ENCODE data around the gene HES6. TPM values are rescaled to one million over a fixed set of nuclear protein-coding genes. Genes with fewer than 3 reads are reported as not detected.
A peak's percentile ranks its signal among the peaks of the same experiment; 100 is the strongest.

Gene HES6
- total RNA-seq, 2 donors from 2014 or later, result 55.6 to 79.5 TPM

GRCh38 chr2:238228700-238229099 lies 11.1 kb downstream of the HES6 start:
- TF ChIP-seq, protein P1, sequence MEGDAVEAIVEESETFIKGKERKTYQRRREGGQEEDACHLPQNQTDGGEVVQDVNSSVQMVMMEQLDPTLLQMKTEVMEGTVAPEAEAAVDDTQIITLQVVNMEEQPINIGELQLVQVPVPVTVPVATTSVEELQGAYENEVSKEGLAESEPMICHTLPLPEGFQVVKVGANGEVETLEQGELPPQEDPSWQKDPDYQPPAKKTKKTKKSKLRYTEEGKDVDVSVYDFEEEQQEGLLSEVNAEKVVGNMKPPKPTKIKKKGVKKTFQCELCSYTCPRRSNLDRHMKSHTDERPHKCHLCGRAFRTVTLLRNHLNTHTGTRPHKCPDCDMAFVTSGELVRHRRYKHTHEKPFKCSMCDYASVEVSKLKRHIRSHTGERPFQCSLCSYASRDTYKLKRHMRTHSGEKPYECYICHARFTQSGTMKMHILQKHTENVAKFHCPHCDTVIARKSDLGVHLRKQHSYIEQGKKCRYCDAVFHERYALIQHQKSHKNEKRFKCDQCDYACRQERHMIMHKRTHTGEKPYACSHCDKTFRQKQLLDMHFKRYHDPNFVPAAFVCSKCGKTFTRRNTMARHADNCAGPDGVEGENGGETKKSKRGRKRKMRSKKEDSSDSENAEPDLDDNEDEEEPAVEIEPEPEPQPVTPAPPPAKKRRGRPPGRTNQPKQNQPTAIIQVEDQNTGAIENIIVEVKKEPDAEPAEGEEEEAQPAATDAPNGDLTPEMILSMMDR (IDR thresholded peaks at IDR 0.05), result no peak
- no peak for DNase-seq
- Histone ChIP-seq H3K27me3 (no peaks in the 10 kb centered on the region), H3K36me3 (no peaks in the 10 kb centered on the region), H3K4me3 (no peak overlapping the region), H3K9me3 (no peaks in the 10 kb centered on the region), H3K27ac (no peak overlapping the region), H3K9ac (ENCODE audit: low read depth in 2 of 2, low read length in 2 of 2) (peak overlapping the region in 1 of 2 donors; percentile 51), H3K4me1 (no peaks in the 10 kb centered on the region)
- intact Hi-C loops (cut with DNase I), result no loop called here

DNA sequence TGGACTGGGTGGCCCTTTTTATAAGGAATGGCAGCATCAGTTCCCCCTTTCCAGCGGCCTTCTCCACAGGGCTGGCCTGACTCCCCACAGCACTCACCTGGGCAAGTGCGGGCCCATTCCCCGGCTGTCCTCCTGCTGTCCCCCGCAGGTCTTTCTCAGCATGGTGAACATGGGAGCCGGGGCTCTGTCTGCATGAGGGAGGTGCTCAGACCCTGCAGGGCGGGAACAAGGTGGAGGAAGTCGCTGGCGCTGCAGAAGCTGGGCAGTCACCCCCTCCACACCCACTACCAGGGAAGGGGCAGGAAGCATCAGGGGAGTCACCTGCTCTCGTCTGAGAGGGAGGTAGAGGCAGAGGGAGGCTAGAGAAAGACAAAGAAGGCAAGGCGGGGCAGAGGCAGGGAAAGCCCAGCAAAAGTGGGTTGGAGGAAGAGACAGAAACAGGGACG lies 12.2 kb downstream of the HES6 start:
- Histone ChIP-seq H3K27ac (no peak overlapping the region), H3K9me3 (no peaks in the 10 kb centered on the region), H3K4me3 (no peak overlapping the region), H3K36me3 (no peaks in the 10 kb centered on the region), H3K27me3 (no peaks in the 10 kb centered on the region), H3K4me1 (no peaks in the 10 kb centered on the region), H3K9ac (ENCODE audit: low read depth in 2 of 2, low read length in 2 of 2) (no peak overlapping the region)
- TF ChIP-seq, protein P1 (IDR thresholded peaks at IDR 0.05), result no peak
- no peak for DNase-seq
- intact Hi-C loops (cut with DNase I), result no loop called here

GRCh38 chr2:238226698-238227586 lies 12.9 kb downstream of the HES6 start:
- Histone ChIP-seq H3K9ac (ENCODE audit: low read depth in 2 of 2, low read length in 2 of 2) (no peak overlapping the region), H3K36me3 (no peaks in the 10 kb centered on the region), H3K27ac (no peak overlapping the region), H3K9me3 (no peaks in the 10 kb centered on the region), H3K4me3 (no peak overlapping the region), H3K4me1 (no peaks in the 10 kb centered on the region), H3K27me3 (no peaks in the 10 kb centered on the region)
- intact Hi-C loops (cut with DNase I), result no loop called here
- no peak for DNase-seq
- TF ChIP-seq, protein P1 (IDR thresholded peaks at IDR 0.05), result no peak

DNA sequence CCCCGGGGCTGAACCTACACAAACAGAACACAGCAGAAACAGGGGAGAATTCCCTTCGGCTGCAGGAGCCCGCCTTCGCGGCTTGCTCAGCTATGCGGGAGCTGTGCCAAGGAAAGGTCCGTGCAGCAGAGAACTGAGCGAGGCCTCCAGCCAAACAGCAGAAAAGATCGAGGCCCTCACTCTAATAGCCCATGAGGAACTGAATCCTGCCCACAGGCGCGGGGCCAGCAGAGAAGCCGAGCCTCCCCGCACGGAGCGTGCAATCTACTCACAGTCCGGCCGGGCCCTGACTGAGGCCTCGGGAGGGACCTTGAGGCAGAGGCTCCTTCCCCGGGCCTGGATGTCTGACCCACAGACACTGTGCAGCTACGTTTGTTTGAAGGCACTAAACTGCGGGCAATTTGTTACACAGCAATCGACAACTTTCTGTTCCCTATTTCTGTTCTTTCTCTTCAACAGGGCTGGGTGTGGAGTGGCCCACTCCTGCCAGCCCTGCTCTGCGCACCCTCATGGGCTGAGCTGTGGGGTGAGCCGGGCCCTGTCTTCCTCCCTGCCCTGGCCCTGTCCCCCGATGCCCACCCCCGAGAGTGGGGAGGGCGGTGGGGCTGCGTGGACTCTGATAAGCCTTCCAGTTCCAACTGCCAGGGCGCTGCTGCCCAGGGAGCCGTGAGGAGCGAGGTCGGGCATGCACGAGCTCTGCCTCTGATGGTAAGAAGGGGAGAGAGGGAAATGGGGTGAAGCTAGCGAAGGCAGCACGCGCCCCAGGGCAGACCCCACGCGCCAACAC lies 13.7 kb downstream of the HES6 start:
- intact Hi-C loops (cut with DNase I), result no loop called here
- DNase-seq, result no peak
- H3K4me1 ChIP-seq, result no peaks in the 10 kb centered on the region
- no peaks in the 10 kb centered on the region for H3K9me3 ChIP-seq
- no peak overlapping the region for H3K4me3 ChIP-seq
- no peaks in the 10 kb centered on the region for H3K36me3 ChIP-seq
- H3K9ac ChIP-seq (ENCODE audit: low read depth in 2 of 2, low read length in 2 of 2), result no peak overlapping the region
- no peak overlapping the region for H3K27ac ChIP-seq
- no peaks in the 10 kb centered on the region for H3K27me3 ChIP-seq
- TF ChIP-seq, protein P1 (IDR thresholded peaks at IDR 0.05), result no peak

DNA sequence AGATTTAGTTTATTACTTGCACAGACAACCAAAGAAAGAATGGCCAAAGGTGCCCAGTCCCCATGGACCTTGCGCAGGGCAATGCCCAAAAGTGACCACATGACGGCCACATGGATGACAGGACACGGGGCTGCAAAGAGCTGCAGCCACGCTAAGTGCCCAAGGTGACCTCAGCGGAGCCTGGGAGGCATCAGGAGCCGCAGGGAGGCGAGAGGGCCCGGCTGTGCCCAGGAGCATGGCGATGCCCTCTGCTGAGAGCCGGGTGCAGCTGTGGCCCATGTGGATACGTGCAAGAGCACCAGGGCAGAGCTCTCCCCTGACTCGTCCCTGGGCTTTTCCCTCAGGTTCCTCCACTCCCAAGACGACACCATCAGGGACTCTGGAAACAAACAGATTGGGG lies 14.7 kb downstream of the HES6 start:
- Histone ChIP-seq H3K27me3 (no peaks in the 10 kb centered on the region), H3K4me1 (no peaks in the 10 kb centered on the region), H3K4me3 (no peak overlapping the region), H3K27ac (no peak overlapping the region), H3K9me3 (no peaks in the 10 kb centered on the region), H3K36me3 (no peaks in the 10 kb centered on the region), H3K9ac (ENCODE audit: low read depth in 2 of 2, low read length in 2 of 2) (no peak overlapping the region)
- no peak for DNase-seq
- TF ChIP-seq, protein P1 (IDR thresholded peaks at IDR 0.05), result no peak
- intact Hi-C loops (cut with DNase I), result no loop called here
